ENCODE data around the gene PRKCB. TPM values are rescaled to one million over a fixed set of nuclear protein-coding genes. Genes with fewer than 3 reads are reported as not detected.

PRKCB gene
- polyA plus RNA-seq, 2 of the 4 experiments (the other 2 are of a cell fraction), result 0.09 to 0.22 TPM

GRCh38 chr16:24206926-24207325, 371.1 kb downstream of the PRKCB start:
- ChIA-PET POLR2A (no interaction called here), CTCF (no interaction called here)
- WGBS (ENCODE audit: missing lambda C conversion rate), result 0% methylated on average over 3 of the region's 3 CpGs

GRCh38 chr16:24208710-24209109, 372.9 kb downstream of the PRKCB start:
- no peaks in the 10 kb centered on the region for H3K4me1 ChIP-seq
- H3K27ac ChIP-seq, result no peak overlapping the region
- FAIRE-seq, result no peak
- ChIA-PET POLR2A (no interaction called here), CTCF (interaction anchor here (1.2 kb wide), 1 partner anchor 16 kb away, joined by 6 read pairs; no protein-coding TSS in a partner anchor)
- DNase-seq (ENCODE audit: low read depth in 1 of 2, low spot score in 1 of 2), result no peak
- no peak overlapping the region for H3K4me3 ChIP-seq
- WGBS (ENCODE audit: missing lambda C conversion rate), result 25% methylated on average over 5 of the region's 5 CpGs
- H3K9me3 ChIP-seq, result no peaks in the 10 kb centered on the region
- TF ChIP-seq HES2 (IDR thresholded peaks at IDR 0.05) (no peak), HOXA7 (CRISPR knock-in tag; IDR thresholded peaks at IDR 0.05) (no peak), EP300 (IDR thresholded peaks at IDR 0.05) (no peak), ZSCAN20 (CRISPR knock-in tag; IDR thresholded peaks at IDR 0.05) (no peak), SREBF2 (IDR thresholded peaks at IDR 0.05) (no peak), ZFP36 (IDR thresholded peaks at IDR 0.05; ENCODE audit: borderline replicate concordance, partially characterized antibody) (no peak), POLR2A (IDR thresholded peaks at IDR 0.05; ENCODE audit: low read length) (no peak), TFCP2L1 (CRISPR knock-in tag; IDR thresholded peaks at IDR 0.05) (no peak), FOSL2 (IDR thresholded peaks at IDR 0.05) (no peak), FOSL2 (CRISPR knock-in tag; IDR thresholded peaks at IDR 0.05) (no peak), EHF (CRISPR knock-in tag; IDR thresholded peaks at IDR 0.05) (no peak), KDM5A (IDR thresholded peaks at IDR 0.05) (no peak), ESRRA (IDR thresholded peaks at IDR 0.05; ENCODE audit: borderline replicate concordance, low read length) (no peak), HOXB5 (CRISPR knock-in tag; IDR thresholded peaks at IDR 0.05) (no peak)
- TF ChIP-seq, protein P1, sequence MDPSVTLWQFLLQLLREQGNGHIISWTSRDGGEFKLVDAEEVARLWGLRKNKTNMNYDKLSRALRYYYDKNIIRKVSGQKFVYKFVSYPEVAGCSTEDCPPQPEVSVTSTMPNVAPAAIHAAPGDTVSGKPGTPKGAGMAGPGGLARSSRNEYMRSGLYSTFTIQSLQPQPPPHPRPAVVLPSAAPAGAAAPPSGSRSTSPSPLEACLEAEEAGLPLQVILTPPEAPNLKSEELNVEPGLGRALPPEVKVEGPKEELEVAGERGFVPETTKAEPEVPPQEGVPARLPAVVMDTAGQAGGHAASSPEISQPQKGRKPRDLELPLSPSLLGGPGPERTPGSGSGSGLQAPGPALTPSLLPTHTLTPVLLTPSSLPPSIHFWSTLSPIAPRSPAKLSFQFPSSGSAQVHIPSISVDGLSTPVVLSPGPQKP (IDR thresholded peaks at IDR 0.05; ENCODE audit: low read depth, low read length), result no peak
- H3K4me2 ChIP-seq, result no peak overlapping the region
- no peak for ATAC-seq

More at GRCh38 chr16:24206926-24207325, 371.1 kb downstream of the PRKCB start:
- DNase-seq (ENCODE audit: low read depth in 1 of 2, low spot score in 1 of 2) (no peak), FAIRE-seq (no peak), ATAC-seq (no peak)
- TF ChIP-seq JUNB (IDR thresholded peaks at IDR 0.05) (no peak), POLR2AphosphoS2 (conservative IDR thresholded peaks at IDR 0.05; ENCODE audit: low read length) (no peak)
- Histone ChIP-seq H3K27ac (no peak overlapping the region), H3K4me2 (no peak overlapping the region), H3K4me3 (no peak overlapping the region), H3K9me3 (no peaks in the 10 kb centered on the region), H3K4me1 (no peaks in the 10 kb centered on the region)

DNA sequence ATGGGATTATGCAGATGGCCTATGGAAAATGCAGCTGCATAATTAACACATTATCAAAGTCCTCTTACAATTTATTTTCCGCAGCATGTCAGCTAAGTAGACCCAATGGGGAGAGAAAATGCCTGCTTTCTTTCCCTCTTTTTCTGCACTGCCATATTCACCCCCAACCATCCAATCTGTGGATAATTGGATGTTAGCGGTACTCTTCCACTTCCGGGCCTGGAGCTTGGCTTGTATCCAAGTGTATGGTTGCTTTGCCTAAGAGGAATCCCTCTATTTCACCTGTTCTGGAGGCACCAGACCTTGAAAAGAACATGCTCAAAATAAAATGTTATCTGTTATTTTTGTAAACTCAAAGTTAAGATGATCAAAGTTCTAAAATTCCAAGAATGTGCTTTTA, 379.2 kb downstream of the PRKCB start:
- ChIA-PET POLR2A (no interaction called here), CTCF (interaction anchor here (0.7 to 1.4 kb wide), 2 partner anchors 10 to 13 kb away, joined by 3 read pairs; no protein-coding TSS in a partner anchor)
- H3K4me2 ChIP-seq, result no peak overlapping the region
- H3K9me3 ChIP-seq, result no peaks in the 10 kb centered on the region
- H3K4me1 ChIP-seq, result no peaks in the 10 kb centered on the region
- H3K27ac ChIP-seq, result no peak overlapping the region
- FAIRE-seq, result no peak
- no peak overlapping the region for H3K4me3 ChIP-seq
- no peak for DNase-seq (ENCODE audit: low read depth in 1 of 2, low spot score in 1 of 2)
- ATAC-seq, result no peak
- 48% methylated on average over 3 of the region's 3 CpGs for WGBS (ENCODE audit: missing lambda C conversion rate)
- no peak for TF ChIP-seq ATOH8 (CRISPR knock-in tag; IDR thresholded peaks at IDR 0.05; ENCODE audit: low read depth)
- TF ChIP-seq NPAS2 (CRISPR knock-in tag; IDR thresholded peaks at IDR 0.05; ENCODE audit: borderline replicate concordance), result no peak
- no peak for TF ChIP-seq SMC3 (IDR thresholded peaks at IDR 0.05)
- TF ChIP-seq, protein P1 (IDR thresholded peaks at IDR 0.05; ENCODE audit: low read depth, low read length), result no peak
- no peak for TF ChIP-seq PHF8 (IDR thresholded peaks at IDR 0.05; ENCODE audit: borderline replicate concordance, low read depth)
- TF ChIP-seq, protein P2, sequence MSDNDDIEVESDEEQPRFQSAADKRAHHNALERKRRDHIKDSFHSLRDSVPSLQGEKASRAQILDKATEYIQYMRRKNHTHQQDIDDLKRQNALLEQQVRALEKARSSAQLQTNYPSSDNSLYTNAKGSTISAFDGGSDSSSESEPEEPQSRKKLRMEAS (IDR thresholded peaks at IDR 0.05), result no peak
- TF ChIP-seq ZFP36 (IDR thresholded peaks at IDR 0.05; ENCODE audit: borderline replicate concordance, partially characterized antibody), result no peak
- TF ChIP-seq KDM1A (IDR thresholded peaks at IDR 0.05; ENCODE audit: low read depth), result no peak
- no peak for TF ChIP-seq HDAC2 (IDR thresholded peaks at IDR 0.05)
- TF ChIP-seq, protein P3, sequence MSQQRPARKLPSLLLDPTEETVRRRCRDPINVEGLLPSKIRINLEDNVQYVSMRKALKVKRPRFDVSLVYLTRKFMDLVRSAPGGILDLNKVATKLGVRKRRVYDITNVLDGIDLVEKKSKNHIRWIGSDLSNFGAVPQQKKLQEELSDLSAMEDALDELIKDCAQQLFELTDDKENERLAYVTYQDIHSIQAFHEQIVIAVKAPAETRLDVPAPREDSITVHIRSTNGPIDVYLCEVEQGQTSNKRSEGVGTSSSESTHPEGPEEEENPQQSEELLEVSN (IDR thresholded peaks at IDR 0.05; ENCODE audit: borderline replicate concordance, low read depth), result no peak
- no peak for TF ChIP-seq HEYL (CRISPR knock-in tag; IDR thresholded peaks at IDR 0.05)
- TF ChIP-seq FOSB (CRISPR knock-in tag; IDR thresholded peaks at IDR 0.05), result no peak
- no peak for TF ChIP-seq FOXS1 (CRISPR knock-in tag; IDR thresholded peaks at IDR 0.05)

All from A549 (cell line).